ENCODE results near the gene SLC22A9. TPM values are rescaled to one million over a fixed set of nuclear protein-coding genes. Genes with fewer than 3 reads are reported as not detected.

Gene SLC22A9
- polyA plus RNA-seq, 1 donor from 2014 or later = not detected

GRCh38 chr11:63417174-63417852 lies 47.7 kb downstream of the SLC22A9 start:
- Histone ChIP-seq H3K9me3 (ENCODE audit: low read length) (no peaks in the 10 kb centered on the region), H4K20me1 (ENCODE audit: insufficient read depth) (no peaks in the 10 kb centered on the region), H3K79me2 (replicated peaks; ENCODE audit: insufficient read depth, low read length) (no peaks in the 10 kb centered on the region), H3K27ac (ENCODE audit: low read length) (no peak overlapping the region), H3K4me2 (ENCODE audit: low read length) (no peak overlapping the region), H3K9me2 (ENCODE audit: insufficient read depth, low read length) (no peaks in the 10 kb centered on the region), H2AFZ (ENCODE audit: low read depth, low read length) (no peak overlapping the region), H3K4me3 (ENCODE audit: low read length) (no peak overlapping the region), H3K27me3 (ENCODE audit: insufficient read depth, low read depth, low read length) (no peaks in the 10 kb centered on the region), H3K36me3 (ENCODE audit: insufficient read depth, low read length) (no peaks in the 10 kb centered on the region), H3K9ac (ENCODE audit: low read length) (no peak overlapping the region), H3F3A (ENCODE audit: insufficient read depth, low read length, poor library complexity, severe bottlenecking) (no peaks in the 10 kb centered on the region)
- no peak for TF ChIP-seq SMC3 (conservative IDR thresholded peaks at IDR 0.05; ENCODE audit: poor library complexity)
- TF ChIP-seq REST (IDR thresholded peaks at IDR 0.05; ENCODE audit: borderline replicate concordance) = no peak
- TF ChIP-seq RAD21 (conservative IDR thresholded peaks at IDR 0.05) = no peak
- no peak for TF ChIP-seq TAF1 (IDR thresholded peaks at IDR 0.05; ENCODE audit: low read depth)
- no peak for TF ChIP-seq CTCF (IDR thresholded peaks at IDR 0.05; ENCODE audit: poor library complexity, severe bottlenecking)
- TF ChIP-seq EP300 (conservative IDR thresholded peaks at IDR 0.05; ENCODE audit: poor library complexity, severe bottlenecking) = no peak
- no peak for TF ChIP-seq MXI1 (conservative IDR thresholded peaks at IDR 0.05; ENCODE audit: poor library complexity, severe bottlenecking)
- no peak for TF ChIP-seq POLR2AphosphoS5 (IDR thresholded peaks at IDR 0.05)
- no peak for TF ChIP-seq EZH2 (IDR thresholded peaks at IDR 0.05; ENCODE audit: borderline replicate concordance, insufficient read depth, low read length, poor library complexity, severe bottlenecking)

GRCh38 chr11:63427971-63428508 lies 58.5 kb downstream of the SLC22A9 start:
- no peak overlapping the region for H3K4me2 ChIP-seq (ENCODE audit: low read length)
- H3K9me3 ChIP-seq (ENCODE audit: low read length) = peaks cover 6% of the 10 kb centered on the region

More at GRCh38 chr11:63427971-63428508, 58.5 kb downstream of the SLC22A9 start:
- Histone ChIP-seq H3K27me3 (ENCODE audit: insufficient read depth, low read depth, low read length) (no peaks in the 10 kb centered on the region), H4K20me1 (ENCODE audit: insufficient read depth) (no peaks in the 10 kb centered on the region), H3K79me2 (replicated peaks; ENCODE audit: insufficient read depth, low read length) (no peaks in the 10 kb centered on the region), H2AFZ (ENCODE audit: low read depth, low read length) (no peak overlapping the region), H3F3A (ENCODE audit: insufficient read depth, low read length, poor library complexity, severe bottlenecking) (no peaks in the 10 kb centered on the region), H3K9ac (ENCODE audit: low read length) (no peak overlapping the region), H3K9me2 (ENCODE audit: insufficient read depth, low read length) (no peaks in the 10 kb centered on the region), H3K27ac (ENCODE audit: low read length) (no peak overlapping the region), H3K4me3 (ENCODE audit: low read length) (no peak overlapping the region), H3K36me3 (ENCODE audit: insufficient read depth, low read length) (no peaks in the 10 kb centered on the region)
- TF ChIP-seq MXI1 (conservative IDR thresholded peaks at IDR 0.05; ENCODE audit: poor library complexity, severe bottlenecking) (no peak), SMC3 (conservative IDR thresholded peaks at IDR 0.05; ENCODE audit: poor library complexity) (no peak), EP300 (conservative IDR thresholded peaks at IDR 0.05; ENCODE audit: poor library complexity, severe bottlenecking) (no peak), EZH2 (IDR thresholded peaks at IDR 0.05; ENCODE audit: borderline replicate concordance, insufficient read depth, low read length, poor library complexity, severe bottlenecking) (no peak), REST (IDR thresholded peaks at IDR 0.05; ENCODE audit: borderline replicate concordance) (no peak), POLR2AphosphoS5 (IDR thresholded peaks at IDR 0.05) (no peak), RAD21 (conservative IDR thresholded peaks at IDR 0.05) (no peak), TAF1 (IDR thresholded peaks at IDR 0.05; ENCODE audit: low read depth) (no peak), CTCF (IDR thresholded peaks at IDR 0.05; ENCODE audit: poor library complexity, severe bottlenecking) (no peak)
